Epithelial cell of proximal tubule (primary cell): Measurements from ENCODE around the gene GAS2L1. TPM values are rescaled to one million over a fixed set of nuclear protein-coding genes. Genes with fewer than 3 reads are reported as not detected.

Source experiments
- DNase-seq: peaks from one replicate; pipeline ENCODE4 v3.0.0-alpha.2; 2011; ENCODE audit warnings: low read depth
- H3K4me3 ChIP-seq: 2 replicates; pipeline ENCODE4 v1.5.1; 2011; ENCODE audit warnings: low read depth, mild to moderate bottlenecking, low read length
- CTCF ChIP-seq: conservative IDR thresholded peaks from 2 replicates; pipeline ENCODE4 v1.5.1; 2012; ENCODE audit warnings: low read depth, mild to moderate bottlenecking, low read length
- total RNA-seq: library from RNA; depleted of rRNA; stranded (reverse); fragments of >200 nt; gene quantifications from 2 replicates; pipeline ENCODE4 v1.2.3, GENCODE V29; 2015

GAS2L1 gene
- total RNA-seq, 1 donor from 2014 or later, result 31.4 TPM

GRCh38 chr22:29298641-29299040 lies 7.8 kb upstream of the GAS2L1 start:
- no peak for TF ChIP-seq CTCF
- H3K4me3 ChIP-seq, result no peak overlapping the region

GRCh38 chr22:29299136-29299900 lies 7.1 kb upstream of the GAS2L1 start:
- no peak for TF ChIP-seq CTCF
- no peak overlapping the region for H3K4me3 ChIP-seq
- no peak for DNase-seq

More at GRCh38 chr22:29298641-29299040, 7.8 kb upstream of the GAS2L1 start:
- DNase-seq, result no peak

DNA sequence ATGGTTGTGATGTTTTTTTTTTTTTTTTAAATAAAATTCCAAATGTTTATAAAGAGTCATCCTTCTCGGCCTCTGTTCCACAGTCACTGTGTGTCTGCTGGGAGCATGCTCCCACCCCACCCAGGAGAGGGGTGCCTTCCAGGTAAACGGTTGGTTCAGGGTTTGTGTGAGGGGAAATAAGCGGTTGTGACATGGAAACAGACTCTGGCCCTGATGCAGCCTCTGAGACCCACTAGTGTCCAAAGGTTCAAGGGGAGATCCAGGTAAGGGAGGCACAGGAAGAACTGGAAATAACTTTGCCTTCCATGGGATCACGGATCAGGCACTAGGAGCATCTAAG lies 6.0 kb upstream of the GAS2L1 start:
- TF ChIP-seq CTCF, result no peak
- no peak overlapping the region for H3K4me3 ChIP-seq
- DNase-seq, result no peak

DNA sequence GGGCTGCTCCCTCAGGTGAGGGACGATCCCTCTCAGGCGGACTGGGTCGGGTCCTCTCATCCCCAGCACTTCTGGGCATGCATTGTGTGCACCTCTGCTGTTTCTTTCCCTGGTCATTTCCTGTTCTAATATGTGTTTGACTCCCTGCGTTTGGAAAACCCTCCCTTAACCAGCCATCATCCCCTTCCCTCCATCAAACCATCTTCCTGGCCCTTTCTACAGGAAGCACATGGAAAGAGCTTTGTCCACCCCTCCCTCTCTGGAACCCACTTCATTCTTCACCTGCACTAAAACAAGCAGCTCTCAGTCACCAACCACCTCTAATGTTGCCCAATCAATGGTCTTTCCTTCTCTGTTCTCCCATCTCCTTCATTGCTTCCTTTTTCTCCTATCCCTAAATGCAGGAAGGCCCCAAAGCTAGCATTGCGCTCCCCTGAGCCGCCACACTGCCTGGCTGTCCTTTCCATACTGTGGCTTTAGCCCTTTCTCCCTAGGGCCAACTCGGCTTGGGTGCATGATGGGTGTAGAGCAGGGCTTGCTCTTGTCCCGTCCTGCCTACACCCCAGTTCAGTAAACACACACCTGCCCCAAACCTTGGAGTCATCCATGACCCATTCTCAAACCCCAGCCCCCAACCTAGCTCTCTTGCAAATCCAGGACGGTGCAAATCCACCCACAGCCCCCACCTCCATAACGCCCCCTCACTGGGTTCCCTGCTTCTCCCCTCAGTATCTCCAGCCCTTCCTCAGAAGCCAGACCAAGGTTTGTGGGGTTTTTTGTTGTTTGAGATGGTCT lies 5.4 kb upstream of the GAS2L1 start:
- H3K4me3 ChIP-seq, result no peak overlapping the region
- no peak for DNase-seq
- TF ChIP-seq CTCF, result no peak

DNA sequence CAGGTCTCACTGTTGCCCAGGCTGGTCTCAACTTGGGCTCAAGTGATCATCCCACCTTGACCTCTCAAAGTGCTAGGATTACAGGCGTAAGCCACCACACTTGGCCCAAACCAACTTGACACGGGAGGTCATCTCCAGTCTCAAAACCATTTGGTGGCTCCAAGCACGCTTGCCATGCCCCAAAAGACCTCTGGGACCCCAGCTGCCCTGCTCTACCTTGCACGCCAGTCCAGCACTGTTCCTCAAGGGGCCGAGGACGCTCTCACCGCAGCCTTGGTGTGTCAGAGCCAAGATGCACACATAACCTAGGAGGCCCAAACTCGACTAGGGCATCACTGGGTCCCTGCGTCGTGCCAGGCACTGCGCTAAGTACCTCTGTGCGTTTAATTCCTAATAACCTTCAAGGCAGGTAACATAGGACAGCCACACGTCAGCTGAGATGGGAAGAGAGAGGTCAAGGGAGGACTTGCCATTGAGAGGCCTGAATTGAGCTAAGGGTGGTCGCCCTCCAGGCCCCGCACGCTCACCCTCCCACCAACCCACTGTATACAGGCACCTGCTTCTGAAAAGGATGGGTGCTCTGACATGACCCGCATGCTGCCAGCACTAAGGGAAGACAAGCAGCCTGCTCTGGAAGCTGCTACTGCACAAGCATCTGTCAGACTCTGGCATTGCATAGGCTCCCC lies 4.6 kb upstream of the GAS2L1 start:
- no peak for TF ChIP-seq CTCF
- DNase-seq, result no peak
- H3K4me3 ChIP-seq, result no peak overlapping the region

DNA sequence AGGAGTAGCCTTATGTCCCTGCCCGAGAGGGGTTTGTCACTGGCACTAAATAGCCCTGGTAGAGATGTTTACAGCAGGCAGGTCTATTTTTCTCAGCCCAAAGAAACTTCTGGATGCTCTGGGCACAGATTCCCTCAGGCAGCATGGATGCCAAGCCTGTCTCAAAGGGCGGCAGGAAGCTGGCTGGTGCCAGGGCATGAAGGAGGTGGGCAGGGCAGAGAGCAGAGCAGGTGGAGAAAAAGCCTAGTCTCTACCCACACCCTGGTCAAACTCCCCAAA lies 4.1 kb upstream of the GAS2L1 start:
- no peak for DNase-seq
- H3K4me3 ChIP-seq, result no peak overlapping the region
- no peak for TF ChIP-seq CTCF
